KMS-11 (cell line): Measurements from ENCODE around the gene MAP7.

Experiments
- H2AFZ ChIP-seq: fragments of 200-600 bp; sonication (generic); 2 replicates; pipeline ENCODE4 v1.6.1; 2016; ENCODE audit warnings: antibody characterized with exemption, mixed run types, low read depth
- H3K27ac ChIP-seq: fragments of 200-600 bp; sonication (generic); 2 replicates; pipeline ENCODE4 v1.6.1; 2016; ENCODE audit warnings: mild to moderate bottlenecking, mixed run types
- H3K27me3 ChIP-seq: fragments of 200-600 bp; sonication (generic); 2 replicates; pipeline ENCODE4 v1.6.1; 2017; ENCODE audit warnings: mild to moderate bottlenecking, low read depth, mixed run types, moderate library complexity; ENCODE audit not compliant: insufficient read depth
- H3K36me3 ChIP-seq: fragments of 200-600 bp; sonication (generic); 2 replicates; pipeline ENCODE4 v1.6.1; 2017; ENCODE audit warnings: mild to moderate bottlenecking, mixed run types; ENCODE audit not compliant: insufficient read depth
- H3K4me1 ChIP-seq: fragments of 200-600 bp; sonication (generic); 2 replicates; pipeline ENCODE4 v1.6.1; 2016; ENCODE audit warnings: mild to moderate bottlenecking, low read depth, mixed run types; ENCODE audit not compliant: poor library complexity, severe bottlenecking
- H3K4me2 ChIP-seq: fragments of 200-600 bp; sonication (generic); 2 replicates; pipeline ENCODE4 v1.7.0; 2016; ENCODE audit warnings: mild to moderate bottlenecking, mixed run types
- H3K4me3 ChIP-seq: fragments of 200-600 bp; sonication (generic); IDR thresholded peaks from 2 replicates; pipeline ENCODE4 v1.6.1; 2017; ENCODE audit warnings: low read depth, low read length, mixed read lengths; ENCODE audit not compliant: insufficient read depth
- H3K79me2 ChIP-seq: fragments of 200-600 bp; sonication (generic); 2 replicates; pipeline ENCODE4 v1.6.1; 2016; ENCODE audit warnings: low read depth, mixed run types; ENCODE audit not compliant: insufficient read depth
- H3K9ac ChIP-seq: fragments of 200-600 bp; sonication (generic); 2 replicates; pipeline ENCODE4 v1.6.1; 2016; ENCODE audit warnings: mild to moderate bottlenecking, mixed run types
- H4K20me1 ChIP-seq: fragments of 200-600 bp; sonication (generic); 2 replicates; pipeline ENCODE4 v1.6.1; 2016; ENCODE audit warnings: mild to moderate bottlenecking, mixed run types; ENCODE audit not compliant: insufficient read depth
- TF ChIP-seq, protein P1 (sequence below): fragments of 200-600 bp; sonication (generic); conservative IDR thresholded peaks from 2 replicates; pipeline ENCODE4 v1.6.1; 2017; ENCODE audit warnings: low read depth, mild to moderate bottlenecking, antibody characterized with exemption, low read length, moderate library complexity, mixed read lengths

Gene MAP7

GRCh38 chr6:136567688-136568087, 17.5 kb upstream of the MAP7 start:
- Histone ChIP-seq H3K27ac (no peak overlapping the region), H3K36me3 (no peaks in the 10 kb centered on the region), H3K4me1 (peaks cover 5% of the 10 kb centered on the region), H2AFZ (no peak overlapping the region), H4K20me1 (no peaks in the 10 kb centered on the region), H3K4me3 (no peak overlapping the region), H3K79me2 (no peaks in the 10 kb centered on the region), H3K27me3 (no peaks in the 10 kb centered on the region), H3K9ac (no peak overlapping the region), H3K4me2 (no peak overlapping the region)
- TF ChIP-seq, protein P1, sequence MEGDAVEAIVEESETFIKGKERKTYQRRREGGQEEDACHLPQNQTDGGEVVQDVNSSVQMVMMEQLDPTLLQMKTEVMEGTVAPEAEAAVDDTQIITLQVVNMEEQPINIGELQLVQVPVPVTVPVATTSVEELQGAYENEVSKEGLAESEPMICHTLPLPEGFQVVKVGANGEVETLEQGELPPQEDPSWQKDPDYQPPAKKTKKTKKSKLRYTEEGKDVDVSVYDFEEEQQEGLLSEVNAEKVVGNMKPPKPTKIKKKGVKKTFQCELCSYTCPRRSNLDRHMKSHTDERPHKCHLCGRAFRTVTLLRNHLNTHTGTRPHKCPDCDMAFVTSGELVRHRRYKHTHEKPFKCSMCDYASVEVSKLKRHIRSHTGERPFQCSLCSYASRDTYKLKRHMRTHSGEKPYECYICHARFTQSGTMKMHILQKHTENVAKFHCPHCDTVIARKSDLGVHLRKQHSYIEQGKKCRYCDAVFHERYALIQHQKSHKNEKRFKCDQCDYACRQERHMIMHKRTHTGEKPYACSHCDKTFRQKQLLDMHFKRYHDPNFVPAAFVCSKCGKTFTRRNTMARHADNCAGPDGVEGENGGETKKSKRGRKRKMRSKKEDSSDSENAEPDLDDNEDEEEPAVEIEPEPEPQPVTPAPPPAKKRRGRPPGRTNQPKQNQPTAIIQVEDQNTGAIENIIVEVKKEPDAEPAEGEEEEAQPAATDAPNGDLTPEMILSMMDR, result no peak

DNA sequence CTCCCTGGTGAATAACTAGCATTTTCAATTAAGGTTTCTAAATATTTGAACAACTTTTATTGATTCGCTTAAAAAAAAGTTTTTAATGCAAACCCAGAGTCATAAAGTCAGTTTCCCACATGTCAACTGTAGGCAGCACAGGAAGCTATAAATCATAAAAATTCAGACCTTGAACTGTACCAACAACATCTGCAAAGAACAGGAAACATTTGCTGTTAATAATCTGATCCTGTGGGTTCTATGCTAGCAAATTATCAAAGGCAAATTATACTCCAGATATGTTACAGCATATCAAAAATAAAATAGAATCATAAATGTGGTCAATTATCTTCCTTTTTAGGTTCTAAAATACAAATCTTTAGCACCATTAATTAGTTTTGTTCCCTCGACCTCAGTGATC, 16.6 kb upstream of the MAP7 start:
- no peaks in the 10 kb centered on the region for H3K36me3 ChIP-seq

DNA sequence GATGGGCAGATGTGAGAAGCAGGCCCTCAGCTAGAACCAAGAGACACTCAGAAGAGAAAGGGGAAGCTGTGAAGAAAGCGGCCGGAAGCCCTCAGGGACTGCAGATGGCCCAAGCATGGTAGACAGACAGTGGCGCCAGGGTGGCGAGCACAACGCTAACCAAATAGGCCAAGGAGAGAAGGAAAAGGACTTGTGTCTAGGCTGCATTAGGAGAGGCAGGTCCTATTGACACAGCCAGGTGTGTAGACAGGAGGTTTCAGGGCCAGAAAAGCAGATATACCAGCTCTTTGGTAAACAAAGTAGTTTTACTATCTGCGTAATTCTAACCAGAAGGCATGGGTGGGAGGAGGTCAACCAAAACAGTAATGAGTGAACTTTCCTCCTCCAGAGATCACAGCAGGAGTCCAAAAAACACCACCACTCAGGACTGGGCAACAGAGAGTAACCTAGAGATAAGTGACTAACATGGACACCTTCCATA, 15.8 kb upstream of the MAP7 start:
- H3K4me1 ChIP-seq, result peaks cover 14% of the 10 kb centered on the region
- TF ChIP-seq, protein P1, result no peak
- no peak overlapping the region for H3K9ac ChIP-seq
- H3K4me2 ChIP-seq, result no peak overlapping the region
- H3K4me3 ChIP-seq, result no peak overlapping the region
- H3K27ac ChIP-seq, result no peak overlapping the region
- no peaks in the 10 kb centered on the region for H3K27me3 ChIP-seq
- no peaks in the 10 kb centered on the region for H3K36me3 ChIP-seq
- H4K20me1 ChIP-seq, result no peaks in the 10 kb centered on the region
- no peak overlapping the region for H2AFZ ChIP-seq
- no peaks in the 10 kb centered on the region for H3K79me2 ChIP-seq

More for the DNA sequence above, 16.6 kb upstream of the MAP7 start:
- no peak overlapping the region for H3K4me3 ChIP-seq
- H3K9ac ChIP-seq, result no peak overlapping the region
- peaks cover 13% of the 10 kb centered on the region for H3K4me1 ChIP-seq
- no peak overlapping the region for H3K27ac ChIP-seq
- TF ChIP-seq, protein P1, result no peak
- no peaks in the 10 kb centered on the region for H3K27me3 ChIP-seq
- H4K20me1 ChIP-seq, result no peaks in the 10 kb centered on the region
- no peaks in the 10 kb centered on the region for H3K79me2 ChIP-seq
- no peak overlapping the region for H2AFZ ChIP-seq
- H3K4me2 ChIP-seq, result no peak overlapping the region

GRCh38 chr6:136564180-136564579, 14.0 kb upstream of the MAP7 start:
- no peak overlapping the region for H3K9ac ChIP-seq
- H4K20me1 ChIP-seq, result no peaks in the 10 kb centered on the region
- no peaks in the 10 kb centered on the region for H3K27me3 ChIP-seq
- TF ChIP-seq, protein P1, result no peak
- no peak overlapping the region for H3K4me2 ChIP-seq
- H2AFZ ChIP-seq, result no peak overlapping the region
- no peaks in the 10 kb centered on the region for H3K79me2 ChIP-seq
- H3K4me1 ChIP-seq, result peaks cover 14% of the 10 kb centered on the region
- no peak overlapping the region for H3K27ac ChIP-seq
- H3K36me3 ChIP-seq, result no peaks in the 10 kb centered on the region
- H3K4me3 ChIP-seq, result no peak overlapping the region
